Fibroblast of pulmonary artery (primary cell): ENCODE measurements around the gene QKI.

Source experiments
- DNase-seq: peaks from one replicate; pipeline ENCODE4 v3.0.0-alpha.2; 2010; ENCODE audit warnings: low read depth
- H3K4me3 ChIP-seq: replicated peaks from 2 replicates; pipeline ENCODE4 v1.5.1; 2011; ENCODE audit warnings: low read depth, mild to moderate bottlenecking, control low read depth, low read length, moderate library complexity
- TF ChIP-seq, protein P1 (sequence below): IDR thresholded peaks from 2 replicates; pipeline ENCODE4 v1.5.1; 2011; ENCODE audit warnings: mild to moderate bottlenecking, control low read depth, low read length, inconsistent platforms; ENCODE audit errors: missing control alignments

The QKI gene

DNA sequence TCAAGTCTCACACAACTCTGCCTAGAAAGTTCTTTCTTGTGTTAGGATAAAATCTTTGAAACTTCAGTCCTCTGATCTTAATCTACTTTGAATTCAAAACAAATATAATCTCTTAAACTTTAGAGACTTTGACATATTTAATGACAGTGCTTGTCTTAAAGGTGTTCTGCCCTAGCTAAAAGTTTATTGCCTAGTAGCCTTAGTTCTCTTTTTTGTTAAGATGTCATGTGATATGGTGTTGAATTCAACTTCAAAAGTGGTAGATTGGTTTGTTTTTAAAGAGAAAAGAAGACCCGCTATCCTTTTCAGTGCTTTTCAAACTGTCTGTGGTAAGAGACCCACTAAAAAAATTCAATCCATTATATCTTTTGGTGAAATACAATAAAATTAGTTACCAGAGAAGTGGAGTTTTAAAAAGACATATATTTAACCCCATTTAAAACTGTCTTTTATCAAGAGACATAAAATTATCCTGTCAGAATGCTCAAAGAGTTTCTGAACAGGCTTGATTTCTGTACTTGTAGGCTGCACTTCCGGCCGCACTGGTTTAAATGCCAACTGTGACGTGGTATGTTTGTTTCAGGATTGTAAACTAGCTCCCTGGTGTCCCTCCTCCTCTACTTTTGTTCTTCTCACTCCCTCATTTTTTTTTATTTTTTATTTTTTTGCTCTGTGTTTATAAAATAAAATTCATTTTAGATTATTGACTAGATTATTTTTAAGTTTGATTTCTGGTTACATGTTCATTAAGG is 76.5 kb downstream of the QKI start:
- TF ChIP-seq, protein P1, sequence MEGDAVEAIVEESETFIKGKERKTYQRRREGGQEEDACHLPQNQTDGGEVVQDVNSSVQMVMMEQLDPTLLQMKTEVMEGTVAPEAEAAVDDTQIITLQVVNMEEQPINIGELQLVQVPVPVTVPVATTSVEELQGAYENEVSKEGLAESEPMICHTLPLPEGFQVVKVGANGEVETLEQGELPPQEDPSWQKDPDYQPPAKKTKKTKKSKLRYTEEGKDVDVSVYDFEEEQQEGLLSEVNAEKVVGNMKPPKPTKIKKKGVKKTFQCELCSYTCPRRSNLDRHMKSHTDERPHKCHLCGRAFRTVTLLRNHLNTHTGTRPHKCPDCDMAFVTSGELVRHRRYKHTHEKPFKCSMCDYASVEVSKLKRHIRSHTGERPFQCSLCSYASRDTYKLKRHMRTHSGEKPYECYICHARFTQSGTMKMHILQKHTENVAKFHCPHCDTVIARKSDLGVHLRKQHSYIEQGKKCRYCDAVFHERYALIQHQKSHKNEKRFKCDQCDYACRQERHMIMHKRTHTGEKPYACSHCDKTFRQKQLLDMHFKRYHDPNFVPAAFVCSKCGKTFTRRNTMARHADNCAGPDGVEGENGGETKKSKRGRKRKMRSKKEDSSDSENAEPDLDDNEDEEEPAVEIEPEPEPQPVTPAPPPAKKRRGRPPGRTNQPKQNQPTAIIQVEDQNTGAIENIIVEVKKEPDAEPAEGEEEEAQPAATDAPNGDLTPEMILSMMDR, result no peak
- peak; percentile 59 for DNase-seq
- no peak overlapping the region for H3K4me3 ChIP-seq

GRCh38 chr6:163491737-163492300 is 77.3 kb downstream of the QKI start:
- TF ChIP-seq, protein P1, result no peak
- H3K4me3 ChIP-seq, result no peak overlapping the region
- no peak for DNase-seq

- no peak overlapping the region for H3K4me3 ChIP-seq
- no peak for DNase-seq
- TF ChIP-seq, protein P1, result no peak
These were observed 79.8 kb downstream of the QKI start for GRCh38 chr6:163494279-163494727.

GRCh38 chr6:163496205-163496604 is 81.7 kb downstream of the QKI start:
- H3K4me3 ChIP-seq, result no peak overlapping the region
- TF ChIP-seq, protein P1, result no peak
- DNase-seq, result no peak

DNA sequence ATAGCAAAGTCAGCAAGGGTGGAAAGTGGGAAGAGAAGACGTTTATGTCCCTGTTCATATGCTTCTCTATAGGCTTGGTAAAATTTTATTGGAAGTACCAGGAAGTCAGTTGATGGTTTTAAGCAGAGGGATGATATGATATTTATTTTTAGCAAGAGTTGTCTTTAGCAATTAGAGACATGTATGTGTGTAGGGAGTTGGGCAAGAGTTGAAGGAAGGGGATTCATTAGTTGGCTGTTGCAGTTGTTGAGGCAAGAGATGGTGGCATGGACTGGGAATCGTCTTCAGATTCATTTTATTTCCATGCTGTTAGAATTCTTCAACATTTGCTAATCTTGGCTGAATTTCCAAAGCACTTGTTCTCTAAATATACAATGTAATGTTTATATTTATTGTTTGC is 85.6 kb downstream of the QKI start:
- no peak for DNase-seq
- TF ChIP-seq, protein P1, result no peak

GRCh38 chr6:163501026-163501425 is 86.5 kb downstream of the QKI start:
- no peak overlapping the region for H3K4me3 ChIP-seq
- DNase-seq, result no peak
- TF ChIP-seq, protein P1, result no peak

More for the DNA sequence above, 85.6 kb downstream of the QKI start:
- H3K4me3 ChIP-seq, result no peak overlapping the region
